ENCODE results near the gene IGFBP2.

Gene IGFBP2

GRCh38 chr2:216700781-216701180 is 67.6 kb downstream of the IGFBP2 start:
- no peak for DNase-seq (ENCODE audit: low read depth in 2 of 2, low spot score in 1 of 2)

DNA sequence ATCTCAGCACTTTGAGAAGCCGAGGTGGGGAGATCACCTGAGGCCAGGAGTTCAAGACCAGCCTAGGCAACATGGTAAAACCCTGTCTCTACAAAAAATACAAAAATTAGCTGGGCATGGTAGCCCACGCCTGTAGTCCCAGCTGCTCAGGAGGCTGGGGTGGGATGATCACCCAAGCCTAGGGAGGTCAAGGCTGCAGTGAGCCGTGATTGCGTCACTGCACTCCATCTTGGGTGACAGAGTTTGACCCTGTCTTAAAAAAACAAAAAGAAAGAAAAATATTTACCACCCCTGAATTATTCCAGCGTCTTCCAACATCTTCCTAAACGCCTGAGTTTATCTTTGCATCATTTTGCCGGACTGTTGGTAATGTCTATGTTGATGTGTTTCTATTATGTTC is 68.3 kb downstream of the IGFBP2 start:
- DNase-seq (ENCODE audit: low read depth in 2 of 2, low spot score in 1 of 2): no peak

DNA sequence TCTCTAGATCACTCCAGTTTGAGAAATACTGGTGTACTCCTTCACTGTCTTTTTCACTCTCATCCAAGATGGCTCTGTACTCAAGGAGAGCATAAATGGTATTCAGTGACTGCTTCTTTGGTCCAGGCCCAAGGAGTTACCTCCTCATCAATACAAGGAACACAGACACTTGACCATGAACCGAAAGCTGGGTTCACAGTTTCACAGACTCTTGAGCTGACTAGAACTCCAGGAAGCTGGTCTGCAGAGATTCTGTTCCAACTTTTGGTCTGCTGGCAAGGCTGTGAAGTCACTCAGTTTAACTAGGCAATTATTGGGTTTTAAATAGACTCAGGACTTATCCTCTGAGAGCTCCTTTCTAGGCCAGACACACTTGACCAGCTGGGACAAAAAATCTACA is 69.5 kb downstream of the IGFBP2 start:
- no peak for DNase-seq (ENCODE audit: low read depth in 2 of 2, low spot score in 1 of 2)

- DNase-seq (ENCODE audit: low read depth in 2 of 2, low spot score in 1 of 2): no peak
Observed at GRCh38 chr2:216710551-216711301, 77.5 kb downstream of the IGFBP2 start.

DNA sequence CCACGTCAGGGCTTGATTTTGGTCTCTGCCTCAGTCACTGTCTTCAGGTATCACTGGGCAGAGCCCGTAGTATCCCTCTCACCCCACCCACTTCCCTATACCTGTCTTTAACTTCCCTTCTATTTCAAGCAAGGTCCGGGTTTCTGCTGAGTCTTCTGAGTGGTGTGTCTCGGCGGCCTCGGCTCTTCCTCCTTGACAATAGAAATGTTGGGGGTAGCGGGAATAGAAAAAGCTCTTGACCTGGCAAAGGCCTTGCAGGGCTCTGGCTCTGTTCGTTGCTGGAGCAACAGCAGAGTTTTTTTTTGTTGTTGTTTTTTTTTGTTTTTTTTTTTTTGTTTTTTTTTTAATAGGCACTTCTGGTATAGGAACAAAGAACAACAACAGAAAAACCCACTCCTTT is 78.1 kb downstream of the IGFBP2 start:
- no peak for DNase-seq (ENCODE audit: low read depth in 2 of 2, low spot score in 1 of 2)

DNA sequence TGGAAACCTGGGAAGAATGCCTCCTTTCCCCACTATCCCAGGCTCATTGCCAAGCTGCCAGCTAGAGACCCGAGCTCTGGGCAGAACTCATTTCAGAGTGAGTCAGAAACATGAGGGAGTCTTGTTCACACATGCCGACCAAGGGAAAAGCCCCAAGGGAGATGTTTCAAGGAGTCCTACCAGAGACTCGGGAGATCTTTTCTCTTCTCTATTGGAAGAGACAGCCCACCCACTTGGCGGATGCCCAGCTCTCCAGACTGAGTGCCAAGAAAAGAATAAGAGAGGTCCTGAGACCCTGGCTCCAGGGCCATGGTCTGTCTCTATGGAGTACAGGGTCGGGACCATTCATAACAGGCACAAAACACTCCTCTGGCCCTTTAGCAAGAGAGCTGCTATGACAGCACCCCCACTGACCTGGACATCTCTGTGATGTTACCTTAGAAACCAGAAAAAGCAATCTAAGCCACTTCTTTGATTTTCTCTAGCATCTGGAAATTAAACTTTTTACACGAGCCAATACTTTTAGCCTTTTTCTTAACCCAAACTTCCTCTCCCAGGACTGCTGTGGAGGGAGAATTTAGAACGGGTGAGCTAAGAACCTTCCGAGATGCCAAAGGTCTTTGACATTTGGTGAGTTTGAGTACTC is 80.6 kb downstream of the IGFBP2 start:
- no peak for DNase-seq (ENCODE audit: low read depth in 2 of 2, low spot score in 1 of 2)
